ENCODE data around the gene ST3GAL6.

The ST3GAL6 gene

GRCh38 chr3:98775459-98776139, 12.5 kb downstream of the ST3GAL6 start (continued):
- TF ChIP-seq, protein P1, sequence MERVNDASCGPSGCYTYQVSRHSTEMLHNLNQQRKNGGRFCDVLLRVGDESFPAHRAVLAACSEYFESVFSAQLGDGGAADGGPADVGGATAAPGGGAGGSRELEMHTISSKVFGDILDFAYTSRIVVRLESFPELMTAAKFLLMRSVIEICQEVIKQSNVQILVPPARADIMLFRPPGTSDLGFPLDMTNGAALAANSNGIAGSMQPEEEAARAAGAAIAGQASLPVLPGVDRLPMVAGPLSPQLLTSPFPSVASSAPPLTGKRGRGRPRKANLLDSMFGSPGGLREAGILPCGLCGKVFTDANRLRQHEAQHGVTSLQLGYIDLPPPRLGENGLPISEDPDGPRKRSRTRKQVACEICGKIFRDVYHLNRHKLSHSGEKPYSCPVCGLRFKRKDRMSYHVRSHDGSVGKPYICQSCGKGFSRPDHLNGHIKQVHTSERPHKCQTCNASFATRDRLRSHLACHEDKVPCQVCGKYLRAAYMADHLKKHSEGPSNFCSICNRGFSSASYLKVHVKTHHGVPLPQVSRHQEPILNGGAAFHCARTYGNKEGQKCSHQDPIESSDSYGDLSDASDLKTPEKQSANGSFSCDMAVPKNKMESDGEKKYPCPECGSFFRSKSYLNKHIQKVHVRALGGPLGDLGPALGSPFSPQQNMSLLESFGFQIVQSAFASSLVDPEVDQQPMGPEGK (tag by site-specific recombination; IDR thresholded peaks at IDR 0.05): no peak
- TF ChIP-seq ZNF514 (tag by site-specific recombination; IDR thresholded peaks at IDR 0.05) (no peak), ZNF175 (tag by site-specific recombination; IDR thresholded peaks at IDR 0.05) (no peak), OVOL3 (tag by site-specific recombination; IDR thresholded peaks at IDR 0.05) (no peak), ZNF391 (tag by site-specific recombination; IDR thresholded peaks at IDR 0.05; ENCODE audit: borderline replicate concordance, low read depth) (no peak), ZNF645 (tag by site-specific recombination; IDR thresholded peaks at IDR 0.05) (no peak), ZNF529 (tag by site-specific recombination; IDR thresholded peaks at IDR 0.05; ENCODE audit: insufficient replicate concordance) (no peak), REPIN1 (tag by site-specific recombination; IDR thresholded peaks at IDR 0.05; ENCODE audit: low read depth) (no peak)

GRCh38 chr3:98776140-98776493, 13.0 kb downstream of the ST3GAL6 start:
- Histone ChIP-seq H3K4me1 (ENCODE audit: control insufficient read depth, insufficient read depth, low read length) (no peaks in the 10 kb centered on the region), H3K9me3 (ENCODE audit: control insufficient read depth, insufficient read depth, low read depth, low read length) (no peaks in the 10 kb centered on the region), H3K36me3 (ENCODE audit: control insufficient read depth in 2 of 2, insufficient read depth in 1 of 2, low read length in 2 of 2) (peaks cover 0 to 39% of the 10 kb centered on the region in 2 experiments; a peak in 1 of 3 replicates), H3K27ac (ENCODE audit: extremely low read depth, low read depth, low read length) (no peak overlapping the region), H3K4me3 (ENCODE audit: low read depth, low read length) (no peak overlapping the region)
- ChIA-PET CTCF (no interaction called here), POLR2A (no interaction called here)
- no peak for TF ChIP-seq ZNF214 (tag by site-specific recombination; IDR thresholded peaks at IDR 0.05; ENCODE audit: borderline replicate concordance)
- no peak for TF ChIP-seq ZNF280C (tag by site-specific recombination; IDR thresholded peaks at IDR 0.05)
- TF ChIP-seq ZNF670 (tag by site-specific recombination; IDR thresholded peaks at IDR 0.05; ENCODE audit: low read depth): no peak
- TF ChIP-seq, protein P2, sequence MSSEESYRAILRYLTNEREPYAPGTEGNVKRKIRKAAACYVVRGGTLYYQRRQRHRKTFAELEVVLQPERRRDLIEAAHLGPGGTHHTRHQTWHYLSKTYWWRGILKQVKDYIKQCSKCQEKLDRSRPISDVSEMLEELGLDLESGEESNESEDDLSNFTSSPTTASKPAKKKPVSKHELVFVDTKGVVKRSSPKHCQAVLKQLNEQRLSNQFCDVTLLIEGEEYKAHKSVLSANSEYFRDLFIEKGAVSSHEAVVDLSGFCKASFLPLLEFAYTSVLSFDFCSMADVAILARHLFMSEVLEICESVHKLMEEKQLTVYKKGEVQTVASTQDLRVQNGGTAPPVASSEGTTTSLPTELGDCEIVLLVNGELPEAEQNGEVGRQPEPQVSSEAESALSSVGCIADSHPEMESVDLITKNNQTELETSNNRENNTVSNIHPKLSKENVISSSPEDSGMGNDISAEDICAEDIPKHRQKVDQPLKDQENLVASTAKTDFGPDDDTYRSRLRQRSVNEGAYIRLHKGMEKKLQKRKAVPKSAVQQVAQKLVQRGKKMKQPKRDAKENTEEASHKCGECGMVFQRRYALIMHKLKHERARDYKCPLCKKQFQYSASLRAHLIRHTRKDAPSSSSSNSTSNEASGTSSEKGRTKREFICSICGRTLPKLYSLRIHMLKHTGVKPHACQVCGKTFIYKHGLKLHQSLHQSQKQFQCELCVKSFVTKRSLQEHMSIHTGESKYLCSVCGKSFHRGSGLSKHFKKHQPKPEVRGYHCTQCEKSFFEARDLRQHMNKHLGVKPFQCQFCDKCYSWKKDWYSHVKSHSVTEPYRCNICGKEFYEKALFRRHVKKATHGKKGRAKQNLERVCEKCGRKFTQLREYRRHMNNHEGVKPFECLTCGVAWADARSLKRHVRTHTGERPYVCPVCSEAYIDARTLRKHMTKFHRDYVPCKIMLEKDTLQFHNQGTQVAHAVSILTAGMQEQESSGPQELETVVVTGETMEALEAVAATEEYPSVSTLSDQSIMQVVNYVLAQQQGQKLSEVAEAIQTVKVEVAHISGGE (tag by site-specific recombination; conservative IDR thresholded peaks at IDR 0.05; ENCODE audit: low read depth): no peak
- TF ChIP-seq ZNF175 (tag by site-specific recombination; IDR thresholded peaks at IDR 0.05): no peak
- no peak for TF ChIP-seq ZFP37 (tag by site-specific recombination; IDR thresholded peaks at IDR 0.05)
- TF ChIP-seq ZNF10 (tag by site-specific recombination; IDR thresholded peaks at IDR 0.05): no peak
- no peak for TF ChIP-seq ZNF785 (tag by site-specific recombination; IDR thresholded peaks at IDR 0.05)
- no peak for TF ChIP-seq ZNF174 (tag by site-specific recombination; IDR thresholded peaks at IDR 0.05)
- no peak for TF ChIP-seq KLF17 (tag by site-specific recombination; IDR thresholded peaks at IDR 0.05)
- TF ChIP-seq ZNF335 (tag by site-specific recombination; conservative IDR thresholded peaks at IDR 0.05): no peak
- no peak for TF ChIP-seq SCRT2 (tag by site-specific recombination; IDR thresholded peaks at IDR 0.05)
- TF ChIP-seq OSR2 (tag by site-specific recombination; IDR thresholded peaks at IDR 0.05): no peak
- TF ChIP-seq SP7 (tag by site-specific recombination; IDR thresholded peaks at IDR 0.05): no peak
- TF ChIP-seq, protein P3, sequence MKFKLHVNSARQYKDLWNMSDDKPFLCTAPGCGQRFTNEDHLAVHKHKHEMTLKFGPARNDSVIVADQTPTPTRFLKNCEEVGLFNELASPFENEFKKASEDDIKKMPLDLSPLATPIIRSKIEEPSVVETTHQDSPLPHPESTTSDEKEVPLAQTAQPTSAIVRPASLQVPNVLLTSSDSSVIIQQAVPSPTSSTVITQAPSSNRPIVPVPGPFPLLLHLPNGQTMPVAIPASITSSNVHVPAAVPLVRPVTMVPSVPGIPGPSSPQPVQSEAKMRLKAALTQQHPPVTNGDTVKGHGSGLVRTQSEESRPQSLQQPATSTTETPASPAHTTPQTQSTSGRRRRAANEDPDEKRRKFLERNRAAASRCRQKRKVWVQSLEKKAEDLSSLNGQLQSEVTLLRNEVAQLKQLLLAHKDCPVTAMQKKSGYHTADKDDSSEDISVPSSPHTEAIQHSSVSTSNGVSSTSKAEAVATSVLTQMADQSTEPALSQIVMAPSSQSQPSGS (tag by site-specific recombination; IDR thresholded peaks at IDR 0.05; ENCODE audit: low read depth): no peak
- no peak for TF ChIP-seq ZBTB48 (tag by site-specific recombination; IDR thresholded peaks at IDR 0.05)

Data from HEK293 (cell line).